Measurements from ENCODE around the gene AMBP.

GRCh38 chr9:114051281-114051680 is 26.8 kb downstream of the AMBP start:
- TF ChIP-seq CTCF (conservative IDR thresholded peaks at IDR 0.05), result no peak
- no peak for TF ChIP-seq EZH2 (IDR thresholded peaks at IDR 0.05; ENCODE audit: low read depth)

Data from PC-9 (cell line).